SK-N-SH (cell line): ENCODE data around the gene FZD4. TPM values are rescaled to one million over a fixed set of nuclear protein-coding genes. Genes with fewer than 3 reads are reported as not detected.
"Not testable (repeated sequence)": the region's sequence is repeated elsewhere in the genome, so short reads cannot be mapped to it uniquely, and the experiment has no call there.

Source experiments
- CTCF ChIA-PET: fragments of 300-600, 350-600 bp; formaldehyde crosslinking; extraction: SDS; loops from one replicate; lab custom pipeline; 2021; lab: Yijun Ruan, JAX
- POLR2A ChIA-PET: fragments of 350-600 bp; sonication (Branson Sonifier 250); formaldehyde crosslinking; extraction: SDS; loops from one replicate; lab custom pipeline; 2020; ENCODE audit warnings: antibody characterized with exemption, inconsistent platforms; lab: Yijun Ruan, JAX
- DNase-seq: peaks from one replicate; pipeline ENCODE4 v3.0.0; 2012
- H2AFZ ChIP-seq: fragments of 200-600 bp; sonication (generic); 2 replicates; pipeline ENCODE4 v1.8.1; 2016; ENCODE audit warnings: antibody characterized with exemption, mild to moderate bottlenecking, low read depth
- H3F3A ChIP-seq: fragments of 200-600 bp; sonication (generic); replicated peaks from 2 replicates; pipeline ENCODE3; 2016; ENCODE audit warnings: antibody characterized with exemption, mild to moderate bottlenecking; ENCODE audit not compliant: insufficient read depth
- H3K27ac ChIP-seq, 2 experiments: fragments of 200-500 bp in 1 of 2; fragments of 200-600 bp in 1 of 2; sonication (Bioruptor generic) in 1 of 2; sonication (generic), shearing (Covaris generic) in 1 of 2; 2 replicates each; pipeline versions ENCODE4 v1.5.1 to v1.6.1; 2014 to 2016; ENCODE audit warnings: low read depth in 2 of 2, inconsistent platforms in 1 of 2, low read length in 1 of 2, mild to moderate bottlenecking in 1 of 2, mixed read lengths in 1 of 2
- H3K27me3 ChIP-seq: fragments of 200-600 bp; sonication (generic), shearing (Covaris generic); 2 replicates; pipeline ENCODE4 v1.6.1; 2016; ENCODE audit warnings: mixed run types; ENCODE audit not compliant: insufficient read depth
- H3K36me3 ChIP-seq, 2 experiments: fragments of 200-500 bp in 1 of 2; fragments of 200-600 bp in 1 of 2; sonication (Bioruptor generic) in 1 of 2; sonication (generic) in 1 of 2; replicated peaks in 1 of 2; 2 replicates each; pipeline versions ENCODE3 to v1.5.1; 2014 to 2016; ENCODE audit warnings: low read length in 1 of 2, mild to moderate bottlenecking in 1 of 2; ENCODE audit not compliant: insufficient read depth in 2 of 2, control insufficient read depth in 1 of 2
- H3K4me1 ChIP-seq, 2 experiments: fragments of 200-500 bp in 1 of 2; fragments of 200-600 bp in 1 of 2; sonication (Bioruptor generic) in 1 of 2; sonication (generic), shearing (Covaris generic) in 1 of 2; 2 replicates each; pipeline versions ENCODE4 v1.5.1 to v1.6.1; 2014 to 2016; ENCODE audit warnings: low read depth in 1 of 2, low read length in 1 of 2, mixed run types in 1 of 2; ENCODE audit not compliant: insufficient read depth in 2 of 2, control insufficient read depth in 1 of 2
- H3K4me2 ChIP-seq: fragments of 200-600 bp; sonication (generic), shearing (Covaris generic); 2 replicates; pipeline ENCODE4 v1.6.1; 2017; ENCODE audit warnings: mixed run types
- H3K4me3 ChIP-seq, 2 experiments: fragments of 200-500 bp in 1 of 2; fragments of 200-600 bp in 1 of 2; sonication (Bioruptor generic) in 1 of 2; sonication (generic), shearing (Covaris generic) in 1 of 2; 2 replicates each; pipeline versions ENCODE4 v1.5.1 to v1.8.1; 2014 to 2016; ENCODE audit warnings: low read depth in 2 of 2, inconsistent platforms in 1 of 2, low read length in 1 of 2, mild to moderate bottlenecking in 1 of 2, mixed read lengths in 1 of 2, moderate library complexity in 1 of 2
- H3K79me2 ChIP-seq: fragments of 200-600 bp; sonication (generic); 2 replicates; pipeline ENCODE4 v1.8.1; 2017; ENCODE audit warnings: mild to moderate bottlenecking; ENCODE audit not compliant: insufficient read depth
- H3K9ac ChIP-seq: fragments of 200-600 bp; sonication (generic); 2 replicates; pipeline ENCODE4 v1.6.1; 2017; ENCODE audit warnings: mixed run types
- H3K9me2 ChIP-seq: fragments of 200-600 bp; sonication (generic); 2 replicates; pipeline ENCODE4 v1.6.1; 2017; ENCODE audit warnings: mixed run types
- H3K9me3 ChIP-seq: fragments of 200-600 bp; sonication (generic); 2 replicates; pipeline ENCODE4 v1.6.1; 2017; ENCODE audit warnings: mixed run types, mild to moderate bottlenecking, moderate library complexity
- H4K20me1 ChIP-seq: fragments of 200-600 bp; sonication (generic); 2 replicates; pipeline ENCODE4 v1.6.1; 2017; ENCODE audit warnings: mild to moderate bottlenecking, mixed run types; ENCODE audit not compliant: insufficient read depth
- ELF1 ChIP-seq: IDR thresholded peaks from 2 replicates; pipeline ENCODE4 v1.4.0; 2012
- FOSL2 ChIP-seq: IDR thresholded peaks from 2 replicates; pipeline ENCODE4 v1.4.0; 2012; ENCODE audit warnings: low read depth, mild to moderate bottlenecking, moderate library complexity, borderline replicate concordance
- FOXJ3 ChIP-seq: sonication (generic); formaldehyde crosslinking; IDR thresholded peaks from 2 replicates; pipeline ENCODE4 v1.5.1; 2020; ENCODE audit warnings: mild to moderate bottlenecking, missing genetic modification reagents
- NRF1 ChIP-seq: IDR thresholded peaks from 2 replicates; pipeline ENCODE4 v1.6.1; 2012; ENCODE audit warnings: low read depth, mild to moderate bottlenecking, low read length
- RAD21 ChIP-seq: IDR thresholded peaks from 2 replicates; pipeline ENCODE4 v1.6.1; 2012; ENCODE audit warnings: mild to moderate bottlenecking, low read length
- RCOR1 ChIP-seq: fragments of 150-350 bp; IDR thresholded peaks from 2 replicates; pipeline ENCODE4 v1.6.1; 2017; ENCODE audit warnings: antibody characterized with exemption, low read length
- RFX5 ChIP-seq: IDR thresholded peaks from 2 replicates; pipeline ENCODE4 v1.6.1; 2012; ENCODE audit warnings: mild to moderate bottlenecking, improper control_type of control experiment, low read length
- SIN3A ChIP-seq: IDR thresholded peaks from 2 replicates; pipeline ENCODE4 v1.6.1; 2012; ENCODE audit warnings: low read depth, mild to moderate bottlenecking, low read length, moderate library complexity, borderline replicate concordance
- SMC3 ChIP-seq: IDR thresholded peaks from 2 replicates; pipeline ENCODE4 v1.6.1; 2012; ENCODE audit warnings: low read depth, low read length, improper control_type of control experiment
- TEAD4 ChIP-seq: IDR thresholded peaks from 2 replicates; pipeline ENCODE4 v1.4.0; 2012; ENCODE audit warnings: mild to moderate bottlenecking, borderline replicate concordance; ENCODE audit not compliant: insufficient read depth
- WGBS: methylation state at CpG from one replicate; pipeline ENCODE4 v1.1.6; 2017; ENCODE audit warnings: low lambda C conversion rate; 5-methylcytosine and 5-hydroxymethylcytosine counted together
- polyA plus RNA-seq, 3 experiments: library from polyadenylated mRNA; depleted of rRNA; stranded (reverse); fragments of >200 nt; gene quantifications; 2 replicates each; pipeline ENCODE4 v1.2.3, GENCODE V29; 2012
- TF ChIP-seq, protein P1 (sequence below): IDR thresholded peaks from 2 replicates; pipeline ENCODE4 v1.4.0; 2012; ENCODE audit warnings: low read depth, borderline replicate concordance
- TF ChIP-seq, protein P2 (sequence below): IDR thresholded peaks from 2 replicates; pipeline ENCODE4 v1.4.0; 2012; ENCODE audit warnings: low read depth, borderline replicate concordance

The FZD4 gene
- polyA plus RNA-seq, 1 of the 3 experiments (the other 2 are of a cell fraction) = 0.72 TPM

DNA sequence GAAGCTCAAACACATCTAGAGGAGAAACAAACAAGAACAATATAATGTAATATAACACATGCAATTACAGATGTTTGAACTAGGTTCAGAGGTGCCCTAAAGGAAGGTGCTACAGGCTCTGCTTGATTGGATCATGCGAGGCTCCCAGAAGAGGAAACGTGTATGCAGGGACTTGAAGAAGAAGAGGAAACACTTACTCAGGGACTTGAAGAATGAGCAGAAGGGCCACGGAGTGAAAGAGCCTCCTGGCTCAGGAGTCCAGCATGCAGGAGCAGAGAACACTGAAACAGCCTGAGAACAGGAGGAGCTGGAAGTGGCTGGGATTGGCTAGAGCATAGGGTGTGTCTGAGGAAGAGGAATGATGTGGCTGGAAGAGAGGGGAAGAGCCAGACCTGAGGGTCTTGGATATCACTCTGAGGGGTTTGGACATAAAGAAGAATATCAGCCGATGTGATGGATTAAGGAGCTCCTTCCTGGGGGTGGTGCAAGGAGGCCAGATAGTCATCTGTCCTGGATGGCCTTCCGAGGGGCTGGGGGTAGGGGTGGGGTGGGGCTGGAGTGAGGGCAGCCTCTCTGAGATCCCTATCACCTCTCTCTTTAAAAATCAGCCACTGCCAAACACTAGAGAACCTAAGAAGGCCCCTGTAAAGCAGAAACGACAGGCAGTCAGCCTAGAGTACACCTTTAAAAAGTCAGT, 16.8 kb downstream of the FZD4 start:
- Histone ChIP-seq H3K9ac (no peak overlapping the region), H4K20me1 (no peaks in the 10 kb centered on the region), H3K4me2 (no peak overlapping the region), H3F3A (peaks cover 3% of the 10 kb centered on the region), H3K36me3 (peaks cover 0 to under 1% of the 10 kb centered on the region in 2 experiments), H2AFZ (no peak overlapping the region), H3K27ac (no peak overlapping the region), H3K4me1 (peaks cover 0 to 32% of the 10 kb centered on the region in 2 experiments; a peak in 1 of 4 replicates), H3K9me3 (no peaks in the 10 kb centered on the region), H3K9me2 (no peaks in the 10 kb centered on the region), H3K4me3 (no peak overlapping the region), H3K27me3 (no peaks in the 10 kb centered on the region), H3K79me2 (no peaks in the 10 kb centered on the region)
- POLR2A ChIA-PET = no interaction called here
- TF ChIP-seq ELF1 (no peak), SMC3 (no peak), RCOR1 (no peak), FOXJ3 (CRISPR knock-in tag) (no peak), SIN3A (no peak), NRF1 (no peak), TEAD4 (no peak), RAD21 (no peak), RFX5 (no peak), FOSL2 (no peak)
- TF ChIP-seq, protein P1, sequence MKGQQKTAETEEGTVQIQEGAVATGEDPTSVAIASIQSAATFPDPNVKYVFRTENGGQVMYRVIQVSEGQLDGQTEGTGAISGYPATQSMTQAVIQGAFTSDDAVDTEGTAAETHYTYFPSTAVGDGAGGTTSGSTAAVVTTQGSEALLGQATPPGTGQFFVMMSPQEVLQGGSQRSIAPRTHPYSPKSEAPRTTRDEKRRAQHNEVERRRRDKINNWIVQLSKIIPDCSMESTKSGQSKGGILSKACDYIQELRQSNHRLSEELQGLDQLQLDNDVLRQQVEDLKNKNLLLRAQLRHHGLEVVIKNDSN = no peak
- TF ChIP-seq, protein P2, sequence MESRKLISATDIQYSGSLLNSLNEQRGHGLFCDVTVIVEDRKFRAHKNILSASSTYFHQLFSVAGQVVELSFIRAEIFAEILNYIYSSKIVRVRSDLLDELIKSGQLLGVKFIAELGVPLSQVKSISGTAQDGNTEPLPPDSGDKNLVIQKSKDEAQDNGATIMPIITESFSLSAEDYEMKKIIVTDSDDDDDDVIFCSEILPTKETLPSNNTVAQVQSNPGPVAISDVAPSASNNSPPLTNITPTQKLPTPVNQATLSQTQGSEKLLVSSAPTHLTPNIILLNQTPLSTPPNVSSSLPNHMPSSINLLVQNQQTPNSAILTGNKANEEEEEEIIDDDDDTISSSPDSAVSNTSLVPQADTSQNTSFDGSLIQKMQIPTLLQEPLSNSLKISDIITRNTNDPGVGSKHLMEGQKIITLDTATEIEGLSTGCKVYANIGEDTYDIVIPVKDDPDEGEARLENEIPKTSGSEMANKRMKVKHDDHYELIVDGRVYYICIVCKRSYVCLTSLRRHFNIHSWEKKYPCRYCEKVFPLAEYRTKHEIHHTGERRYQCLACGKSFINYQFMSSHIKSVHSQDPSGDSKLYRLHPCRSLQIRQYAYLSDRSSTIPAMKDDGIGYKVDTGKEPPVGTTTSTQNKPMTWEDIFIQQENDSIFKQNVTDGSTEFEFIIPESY = no peak
- CTCF ChIA-PET = interaction anchor here (0.5 to 5.0 kb wide), 26 partner anchors 10 to 483 kb away, joined by 3 to 50 read pairs (median 6); partner anchors contain the start of gene TMEM135
- 58% methylated on average over 6 of the region's 6 CpGs for WGBS
- DNase-seq = no peak

DNA sequence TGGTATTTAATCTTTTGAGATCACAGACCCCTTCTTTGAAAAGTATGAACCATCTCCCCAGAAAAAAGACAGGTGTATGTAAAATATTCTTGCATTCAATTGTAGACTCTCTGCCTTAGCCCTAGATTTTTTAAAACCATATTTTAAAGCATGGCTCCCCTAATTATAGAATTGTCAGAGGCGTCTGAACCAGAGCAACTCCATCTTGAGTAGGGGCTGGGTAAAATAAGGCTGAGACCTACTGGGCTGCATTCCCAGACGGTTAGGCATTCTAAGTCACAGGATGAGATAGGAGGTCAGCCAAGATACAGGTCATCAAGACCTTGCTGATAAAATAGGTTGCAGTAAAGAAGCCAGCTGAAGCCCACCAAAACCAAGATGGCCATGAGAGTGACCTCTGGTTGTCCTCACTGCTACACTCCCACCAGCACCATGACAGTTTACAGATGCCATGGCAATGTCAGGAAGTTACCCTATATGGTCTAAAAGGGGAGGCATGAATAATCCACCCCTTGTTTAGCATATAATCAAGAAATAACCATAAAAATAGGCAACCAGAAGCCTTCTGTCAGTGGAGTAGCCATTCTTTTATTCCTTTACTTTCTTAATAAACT, 17.9 kb downstream of the FZD4 start:
- H3K79me2 ChIP-seq, H3K9ac ChIP-seq, H3K9me3 ChIP-seq, H3K4me3 ChIP-seq, DNase-seq, POLR2A ChIA-PET, H2AFZ ChIP-seq, H3K9me2 ChIP-seq, H4K20me1 ChIP-seq, H3K27me3 ChIP-seq, H3K36me3 ChIP-seq, H3F3A ChIP-seq, H3K27ac ChIP-seq, H3K4me2 ChIP-seq: not testable (repeated sequence)
- CTCF ChIA-PET = interaction anchor here (0.5 to 5.0 kb wide), 8 partner anchors 11 to 484 kb away, joined by 3 to 50 read pairs (median 17); no protein-coding TSS in a partner anchor
- peaks cover 2 to 42% of the 10 kb centered on the region in 2 experiments; a peak in 3 of 4 replicates for H3K4me1 ChIP-seq
- 88% methylated on average over 2 of the region's 2 CpGs for WGBS
